ENCODE data around the gene MRPL24. TPM values are rescaled to one million over a fixed set of nuclear protein-coding genes. Genes with fewer than 3 reads are reported as not detected.

Gene MRPL24
- total and polyA plus RNA-seq, 2 of the 8 experiments (the other 6 are each of a cell fraction or from before 2014, with no cell fraction given) = 29.7 to 35.2 TPM

DNA sequence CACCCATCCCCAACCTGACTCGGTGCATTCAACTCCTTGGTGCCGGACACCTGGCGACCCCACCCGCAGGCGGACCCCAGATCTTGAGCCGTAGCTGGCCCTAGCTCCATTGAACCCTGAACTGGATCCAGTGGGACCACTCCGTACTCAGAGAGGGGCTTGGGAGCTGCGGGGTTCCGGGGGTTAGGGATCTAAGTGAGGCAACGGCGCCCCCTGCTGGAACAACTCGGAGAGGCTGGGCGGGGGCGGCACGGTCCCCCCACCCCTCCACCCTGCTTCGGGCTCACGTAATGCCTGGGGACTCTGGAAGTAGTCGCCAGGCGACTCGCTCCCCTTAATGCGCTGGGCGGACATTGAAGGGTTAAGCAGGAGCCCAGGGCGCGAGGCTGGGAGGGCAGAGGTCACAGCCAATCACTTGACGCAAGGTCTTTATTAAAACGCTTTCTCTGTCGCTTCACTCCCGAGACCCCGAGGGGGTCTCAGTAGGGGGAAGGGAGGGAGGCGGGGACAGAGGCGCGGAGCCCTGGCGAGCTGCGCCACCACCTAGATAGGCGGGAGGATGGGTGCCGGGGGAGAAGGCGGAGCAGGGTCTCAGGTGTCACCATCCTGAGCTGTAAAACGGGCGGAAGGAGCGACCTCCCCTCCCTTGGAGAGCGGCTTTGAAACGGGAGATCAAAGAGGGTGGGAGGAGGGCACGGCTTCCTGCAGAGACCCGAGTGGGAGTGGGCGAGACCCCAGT is 34.8 kb downstream of the MRPL24 start:
- Histone ChIP-seq H4K5ac (ENCODE audit: insufficient read length, low read depth, low read length) (peak overlapping the region; percentile 95), H3K56ac (replicated peaks; ENCODE audit: insufficient read length, low read depth, low read length) (peak overlapping the region; percentile 55), H3K18ac (ENCODE audit: extremely low read depth, low read length) (peak overlapping the region; percentile 97), H3K4ac (replicated peaks; ENCODE audit: insufficient read length, low read depth, low read length) (peak overlapping the region; percentile 80), H3K4me3 (ENCODE audit: extremely low read depth in 1 of 4, insufficient read depth in 2 of 4, low read depth in 3 of 4, low read length in 4 of 4) (peak overlapping the region; percentile 50 to 80 (median 70)), H3K27me3 (replicated peaks in 1 of 4; ENCODE audit: control insufficient read depth in 3 of 4, extremely low read depth in 1 of 4, insufficient read depth in 3 of 4, low read length in 3 of 4) (peaks cover 0 to 19% (median 8%) of the 10 kb centered on the region in 4 experiments; a peak in 4 of 7 replicates), H3K36me3 (ENCODE audit: control insufficient read depth in 2 of 4, insufficient read depth in 4 of 4, low read length in 3 of 4) (peaks cover 0 to 10% (median 2%) of the 10 kb centered on the region in 4 experiments; a peak in 4 of 8 replicates), H3K23ac (ENCODE audit: insufficient read length) (no peak overlapping the region), H3K9me3 (ENCODE audit: insufficient read depth in 2 of 2, low read depth in 1 of 2, low read length in 1 of 2) (no peaks in the 10 kb centered on the region), H3K4me2 (ENCODE audit: insufficient read depth in 1 of 2, low read depth in 2 of 2, low read length in 2 of 2) (peak overlapping the region; percentile 77 to 94), H2BK120ac (replicated peaks; ENCODE audit: low read depth, low read length) (peak overlapping the region; percentile 45), H4K20me1 (replicated peaks in 1 of 2; ENCODE audit: control insufficient read depth in 1 of 2, insufficient read depth in 2 of 2, low read length in 2 of 2) (peaks cover 6 to 14% of the 10 kb centered on the region in 2 experiments), H2AFZ (ENCODE audit: low read length) (no peak overlapping the region), H3K4me1 (replicated peaks in 1 of 4; ENCODE audit: control insufficient read depth in 3 of 4, insufficient read depth in 4 of 4, low read length in 3 of 4) (peaks cover 27 to 57% (median 45%) of the 10 kb centered on the region in 4 experiments), H3K23me2 (ENCODE audit: low read depth, low read length) (peaks cover 31% of the 10 kb centered on the region; the same call in 1 of the 2 replicates), H4K91ac (replicated peaks; ENCODE audit: insufficient read length, low read length) (peak overlapping the region; percentile 99), H2BK12ac (ENCODE audit: low read depth, low read length) (peak overlapping the region; percentile 96; the same call in 1 of the 2 replicates), H2BK20ac (ENCODE audit: low read length) (peak overlapping the region; percentile 95), H3K79me1 (ENCODE audit: low read depth, low read length) (peaks cover 4% of the 10 kb centered on the region; the same call in 1 of the 2 replicates), H3K14ac (ENCODE audit: insufficient read length) (no peak overlapping the region), H2AK5ac (ENCODE audit: low read depth, low read length) (0 out of 2 replicates have a peak overlapping the region, but pooled peaks have one; percentile 45), H3K27ac (ENCODE audit: low read depth, low read length) (peak overlapping the region; percentile 79), H4K8ac (ENCODE audit: extremely low read depth, insufficient read depth, low read length) (peak overlapping the region; percentile 85), H2BK5ac (ENCODE audit: low read depth, low read length) (peak overlapping the region; percentile 99), H2BK15ac (ENCODE audit: low read length) (peak overlapping the region; percentile 81; the same call in 1 of the 2 replicates), H3K79me2 (ENCODE audit: control insufficient read depth in 1 of 2, insufficient read depth in 2 of 2, low read length in 2 of 2) (peaks cover 7 to 24% of the 10 kb centered on the region in 2 experiments; a peak in 2 of 4 replicates), H3K9ac (replicated peaks in 1 of 4; ENCODE audit: extremely low read depth in 1 of 4, low read depth in 3 of 4, low read length in 3 of 4) (peak overlapping the region in 3 of 4 experiments; percentile 26 to 60 (median 59); a peak in 5 of 7 replicates)
- CTCF ChIA-PET (ENCODE audit: partially characterized antibody) = interaction anchor here (0.5 to 66.0 kb wide), 23 partner anchors 1 to 406 kb away, joined by 3 to 4284 read pairs (median 4); partner anchors contain the start of genes BCAN, CRABP2, HDGF and INSRR
- FAIRE-seq (no peak), DNase-seq (ENCODE audit: low read depth in 1 of 2, low spot score in 2 of 2) (peak; percentile 86 to 98)
- 2% methylated on average over 43 of the region's 45 CpGs; no CpG with 5 or more reads in 1 of the 2 experiments for WGBS, 2 experiments (ENCODE audit: extremely low coverage in 1 of 2, insufficient coverage in 1 of 2, insufficient read length in 1 of 2, insufficient replicate concordance in 2 of 2, low coverage in 1 of 2, low lambda C conversion rate in 2 of 2, missing lambda C conversion rate in 1 of 2)
- POLR2A ChIA-PET (ENCODE audit: partially characterized antibody) = interaction anchor here (0.6 to 16.9 kb wide), 27 partner anchors 8 to 1481 kb away, joined by 3 to 530 read pairs (median 4); partner anchors contain the start of genes HDGF, ISG20L2, METTL25B and MRPL24
- TF ChIP-seq CBX5 (IDR thresholded peaks at IDR 0.05; ENCODE audit: low read depth, low read length) = no peak
- TF ChIP-seq SP2 (IDR thresholded peaks at IDR 0.05; ENCODE audit: low read length) = no peak
- no peak for TF ChIP-seq TCF12 (IDR thresholded peaks at IDR 0.05; ENCODE audit: low read depth, low read length)
- TF ChIP-seq GABPA (IDR thresholded peaks at IDR 0.05; ENCODE audit: borderline replicate concordance, insufficient read depth, low read length) = no peak
- 0 out of 2 replicates have a peak, but pooled peaks have one; percentile 40 for TF ChIP-seq JUN (IDR thresholded peaks at IDR 0.05; ENCODE audit: low read depth, low read length)
- peak; percentile 27 to 65; a peak in 2 of 4 replicates for TF ChIP-seq SIN3A (conservative IDR thresholded peaks at IDR 0.05 in 1 of 2, IDR thresholded peaks at IDR 0.05 in 1 of 2; ENCODE audit: low read depth in 1 of 2, low read length in 2 of 2)
- TF ChIP-seq TEAD4 (IDR thresholded peaks at IDR 0.05; ENCODE audit: low read depth, low read length) = no peak
- TF ChIP-seq SUZ12 (IDR thresholded peaks at IDR 0.05; ENCODE audit: low read length) = no peak
- TF ChIP-seq POLR2A (IDR thresholded peaks at IDR 0.05; ENCODE audit: control extremely low read depth in 1 of 2, low read depth in 2 of 2, low read length in 2 of 2) = no peak
- peak; percentile 38 for TF ChIP-seq NANOG (IDR thresholded peaks at IDR 0.05; ENCODE audit: insufficient read depth, low read depth, low read length, poor library complexity, severe bottlenecking)
- TF ChIP-seq TAF7 (optimal IDR thresholded peaks at IDR 0.05; ENCODE audit: borderline replicate concordance, low read depth, low read length) = peak; percentile 36

All from H1 (cell line).